Fibroblast of pulmonary artery (primary cell): ENCODE results near the gene HTT.

Experiments
- DNase-seq: peaks from one replicate; pipeline ENCODE4 v3.0.0-alpha.2; 2010; ENCODE audit warnings: low read depth
- H3K4me3 ChIP-seq: replicated peaks from 2 replicates; pipeline ENCODE4 v1.5.1; 2011; ENCODE audit warnings: low read depth, mild to moderate bottlenecking, control low read depth, low read length, moderate library complexity
- TF ChIP-seq, protein P1 (sequence below): IDR thresholded peaks from 2 replicates; pipeline ENCODE4 v1.5.1; 2011; ENCODE audit warnings: mild to moderate bottlenecking, control low read depth, low read length, inconsistent platforms; ENCODE audit errors: missing control alignments

Gene HTT

GRCh38 chr4:3218824-3219760, 144.6 kb downstream of the HTT start:
- no peak overlapping the region for H3K4me3 ChIP-seq
- DNase-seq, result no peak
- TF ChIP-seq, protein P1, sequence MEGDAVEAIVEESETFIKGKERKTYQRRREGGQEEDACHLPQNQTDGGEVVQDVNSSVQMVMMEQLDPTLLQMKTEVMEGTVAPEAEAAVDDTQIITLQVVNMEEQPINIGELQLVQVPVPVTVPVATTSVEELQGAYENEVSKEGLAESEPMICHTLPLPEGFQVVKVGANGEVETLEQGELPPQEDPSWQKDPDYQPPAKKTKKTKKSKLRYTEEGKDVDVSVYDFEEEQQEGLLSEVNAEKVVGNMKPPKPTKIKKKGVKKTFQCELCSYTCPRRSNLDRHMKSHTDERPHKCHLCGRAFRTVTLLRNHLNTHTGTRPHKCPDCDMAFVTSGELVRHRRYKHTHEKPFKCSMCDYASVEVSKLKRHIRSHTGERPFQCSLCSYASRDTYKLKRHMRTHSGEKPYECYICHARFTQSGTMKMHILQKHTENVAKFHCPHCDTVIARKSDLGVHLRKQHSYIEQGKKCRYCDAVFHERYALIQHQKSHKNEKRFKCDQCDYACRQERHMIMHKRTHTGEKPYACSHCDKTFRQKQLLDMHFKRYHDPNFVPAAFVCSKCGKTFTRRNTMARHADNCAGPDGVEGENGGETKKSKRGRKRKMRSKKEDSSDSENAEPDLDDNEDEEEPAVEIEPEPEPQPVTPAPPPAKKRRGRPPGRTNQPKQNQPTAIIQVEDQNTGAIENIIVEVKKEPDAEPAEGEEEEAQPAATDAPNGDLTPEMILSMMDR, result no peak

GRCh38 chr4:3219761-3220475, 145.4 kb downstream of the HTT start:
- TF ChIP-seq, protein P1, result no peak

DNA sequence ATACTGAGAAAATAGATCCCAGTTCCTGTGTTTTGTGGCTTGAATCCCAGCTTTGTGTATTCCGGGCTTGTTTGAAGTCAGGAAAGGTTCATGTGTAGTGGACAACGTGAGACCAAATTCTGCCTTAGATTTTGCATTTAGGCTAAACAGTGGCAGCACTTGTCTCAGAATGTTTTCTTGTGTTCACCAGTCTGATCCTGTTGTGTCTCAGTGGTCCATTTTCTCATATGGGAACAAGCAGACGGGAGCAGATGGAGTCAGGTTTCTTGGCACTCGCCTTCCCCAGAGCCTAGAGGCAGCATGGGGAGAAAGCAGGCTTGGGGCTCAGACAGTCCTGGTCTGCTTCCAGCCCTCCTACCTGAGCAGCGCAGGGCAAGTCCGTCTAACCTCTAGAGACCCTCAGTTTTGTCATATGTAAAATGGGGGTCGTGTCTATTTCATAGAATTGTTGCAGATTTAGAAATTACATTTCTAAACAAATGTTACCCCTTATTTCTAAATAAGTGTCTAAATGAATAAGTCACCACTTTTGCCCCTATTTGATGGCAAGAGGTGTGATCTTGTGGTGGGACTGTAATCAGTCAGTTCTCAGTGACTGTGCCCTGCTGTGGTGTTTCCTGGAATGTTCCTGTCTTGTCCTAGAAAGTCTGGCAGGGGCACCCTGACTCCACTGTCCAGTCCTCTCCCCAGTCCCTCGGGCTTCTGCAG, 146.1 kb downstream of the HTT start:
- TF ChIP-seq, protein P1, result no peak
- no peak overlapping the region for H3K4me3 ChIP-seq

More at GRCh38 chr4:3219761-3220475, 145.4 kb downstream of the HTT start:
- H3K4me3 ChIP-seq, result no peak overlapping the region
- DNase-seq, result no peak

GRCh38 chr4:3221184-3221494, 146.7 kb downstream of the HTT start:
- TF ChIP-seq, protein P1, result no peak
- H3K4me3 ChIP-seq, result no peak overlapping the region
- DNase-seq, result no peak

More for the DNA sequence above, 146.1 kb downstream of the HTT start:
- no peak for DNase-seq

GRCh38 chr4:3221996-3222395, 147.5 kb downstream of the HTT start:
- H3K4me3 ChIP-seq, result no peak overlapping the region
- DNase-seq, result no peak
- TF ChIP-seq, protein P1, result no peak

DNA sequence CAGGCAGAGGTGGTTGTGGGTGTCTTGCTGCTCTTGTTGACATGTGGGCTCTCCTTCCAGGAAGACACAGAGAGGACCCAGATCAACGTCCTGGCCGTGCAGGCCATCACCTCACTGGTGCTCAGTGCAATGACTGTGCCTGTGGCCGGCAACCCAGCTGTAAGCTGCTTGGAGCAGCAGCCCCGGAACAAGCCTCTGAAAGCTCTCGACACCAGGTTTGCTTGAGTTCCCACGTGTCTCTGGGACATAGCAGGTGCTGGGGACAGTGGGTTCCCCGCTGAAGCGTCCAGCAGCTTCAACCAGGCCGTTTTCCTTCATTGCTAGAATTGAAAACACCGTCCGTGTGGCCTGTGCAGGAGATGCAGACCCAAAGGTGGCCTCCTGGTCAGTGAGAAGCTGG, 148.9 kb downstream of the HTT start:
- DNase-seq, result no peak
- no peak overlapping the region for H3K4me3 ChIP-seq
- TF ChIP-seq, protein P1, result no peak
